ENCODE data around the gene CLN3.

CLN3 gene

DNA sequence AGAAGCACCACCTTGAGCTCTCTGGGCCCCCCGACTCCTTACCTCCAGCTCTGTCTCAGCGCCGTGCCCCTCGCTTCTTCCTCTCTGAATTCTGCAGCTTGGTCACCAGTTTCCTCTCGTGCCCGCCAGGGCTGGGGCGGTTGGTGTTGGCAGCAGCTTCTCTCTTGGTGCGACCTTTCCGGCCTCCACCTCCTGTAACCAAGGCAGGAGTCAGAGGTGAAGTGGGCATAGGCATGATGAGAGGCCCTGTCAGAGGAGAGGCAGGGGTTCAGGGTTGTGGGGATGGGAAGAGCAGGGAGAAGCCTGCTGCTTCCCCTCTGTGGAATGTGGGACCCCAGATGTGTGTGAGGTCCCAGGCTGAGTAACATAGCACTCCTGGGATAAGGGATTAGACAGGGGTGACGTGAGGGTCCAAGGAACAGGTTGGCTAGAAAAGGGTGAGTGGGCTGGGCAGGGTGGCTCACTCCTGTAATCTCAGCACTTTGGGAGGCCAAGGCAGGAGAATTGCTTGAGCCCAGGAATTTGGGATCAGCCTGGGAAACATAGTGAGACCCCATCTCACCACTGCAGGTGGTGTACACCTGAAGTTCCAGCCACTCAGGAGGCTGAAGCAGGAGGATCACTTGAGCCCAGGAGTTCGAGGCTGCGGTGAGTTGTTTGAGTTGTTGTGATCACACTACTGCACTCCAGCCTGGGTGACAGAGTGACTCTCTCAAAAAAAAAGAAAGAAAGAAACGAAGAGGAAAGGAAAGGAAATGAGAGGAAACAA lies 46.3 kb upstream of the CLN3 start:
- H3K18ac ChIP-seq (ENCODE audit: low read length): peak overlapping the region; percentile 19
- peaks cover 1% of the 10 kb centered on the region for H3K79me1 ChIP-seq (ENCODE audit: low read depth, low read length)
- H4K8ac ChIP-seq (ENCODE audit: low read depth, low read length): no peak overlapping the region
- H2BK5ac ChIP-seq (ENCODE audit: low read length): no peak overlapping the region
- no peak for DNase-seq (ENCODE audit: low spot score)
- H3K4me3 ChIP-seq (ENCODE audit: low read length in 2 of 2): no peak overlapping the region
- no peaks in the 10 kb centered on the region for H3K27me3 ChIP-seq (ENCODE audit: control insufficient read depth in 3 of 3, insufficient read depth in 3 of 3, low read depth in 1 of 3, low read length in 3 of 3)
- H3K9ac ChIP-seq (ENCODE audit: low read depth, low read length, poor library complexity): peak overlapping the region; percentile 4
- H3K4me2 ChIP-seq (ENCODE audit: insufficient read depth, low read length, poor library complexity, severe bottlenecking): no peak overlapping the region
- peak overlapping the region; percentile 81 for H2AFZ ChIP-seq (ENCODE audit: low read length)
- H2BK12ac ChIP-seq (ENCODE audit: low read length): no peak overlapping the region
- no peak overlapping the region for H2BK15ac ChIP-seq (ENCODE audit: low read length)
- peak overlapping the region; percentile 95 for H2AK5ac ChIP-seq (ENCODE audit: low read depth, low read length)
- H3K23ac ChIP-seq (ENCODE audit: low read depth, low read length, poor library complexity): no peak overlapping the region
- H3K4me1 ChIP-seq (ENCODE audit: control insufficient read depth in 2 of 2, insufficient read depth in 1 of 2, low read depth in 1 of 2, low read length in 2 of 2): peaks cover 0 to 4% of the 10 kb centered on the region in 2 donors
- no peak overlapping the region for H3K14ac ChIP-seq (ENCODE audit: low read length)
- H3K27ac ChIP-seq (replicated peaks; ENCODE audit: low read length): no peak overlapping the region
- no peak overlapping the region for H2BK120ac ChIP-seq (ENCODE audit: low read depth, low read length)
- no CpG with 5 or more reads among the region's 13 CpGs for WGBS, 2 donors (ENCODE audit: extremely low coverage in 2 of 2, insufficient read length in 2 of 2, insufficient replicate concordance in 1 of 2)
- no peak overlapping the region for H3K4ac ChIP-seq (ENCODE audit: low read length)
- H3K9me3 ChIP-seq (replicated peaks in 1 of 2; ENCODE audit: control insufficient read depth in 2 of 2, insufficient read depth in 1 of 2, low read depth in 1 of 2, low read length in 2 of 2): no peaks in the 10 kb centered on the region
- no peaks in the 10 kb centered on the region for H3K36me3 ChIP-seq (replicated peaks in 1 of 2; ENCODE audit: control insufficient read depth in 2 of 2, insufficient read depth in 2 of 2, low read length in 2 of 2)
- H4K91ac ChIP-seq (ENCODE audit: low read depth, low read length, poor library complexity): no peak overlapping the region

DNA sequence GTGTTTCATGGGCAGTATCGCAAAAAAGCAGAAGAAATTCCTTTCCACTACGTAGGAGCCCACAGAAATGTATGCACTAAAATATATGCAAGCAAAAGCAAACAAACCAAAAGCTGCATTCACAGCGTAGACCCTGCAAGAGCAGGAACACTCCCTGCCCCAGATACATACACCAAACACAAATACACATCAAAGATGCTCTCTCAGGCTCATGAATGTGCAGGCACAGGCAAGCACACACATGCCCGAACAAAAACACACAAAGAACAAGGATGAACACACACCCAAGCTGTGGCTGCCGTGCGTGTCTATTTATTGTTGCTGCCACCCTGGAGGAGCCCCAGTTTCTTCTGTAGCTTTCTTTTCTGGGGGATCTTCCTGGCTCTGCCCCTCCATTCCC lies 45.2 kb upstream of the CLN3 start:
- Histone ChIP-seq H2BK12ac (ENCODE audit: low read length) (no peak overlapping the region), H2AK5ac (ENCODE audit: low read depth, low read length) (no peak overlapping the region), H4K91ac (ENCODE audit: low read depth, low read length, poor library complexity) (no peak overlapping the region), H3K9ac (ENCODE audit: low read depth, low read length, poor library complexity) (no peak overlapping the region), H3K27ac (replicated peaks; ENCODE audit: low read length) (no peak overlapping the region), H3K9me3 (replicated peaks in 1 of 2; ENCODE audit: control insufficient read depth in 2 of 2, insufficient read depth in 1 of 2, low read depth in 1 of 2, low read length in 2 of 2) (no peaks in the 10 kb centered on the region), H2BK5ac (ENCODE audit: low read length) (no peak overlapping the region), H3K23ac (ENCODE audit: low read depth, low read length, poor library complexity) (no peak overlapping the region), H3K4me3 (ENCODE audit: low read length in 2 of 2) (peak overlapping the region in 1 of 2 donors; percentile 56), H2AFZ (ENCODE audit: low read length) (peak overlapping the region; percentile 86), H3K14ac (ENCODE audit: low read length) (no peak overlapping the region), H3K18ac (ENCODE audit: low read length) (no peak overlapping the region), H3K4me1 (ENCODE audit: control insufficient read depth in 2 of 2, insufficient read depth in 1 of 2, low read depth in 1 of 2, low read length in 2 of 2) (peaks cover 2 to 5% of the 10 kb centered on the region in 2 donors), H2BK15ac (ENCODE audit: low read length) (no peak overlapping the region), H3K79me1 (ENCODE audit: low read depth, low read length) (no peaks in the 10 kb centered on the region), H3K27me3 (ENCODE audit: control insufficient read depth in 3 of 3, insufficient read depth in 3 of 3, low read depth in 1 of 3, low read length in 3 of 3) (peaks cover 0 to 3% (median 0%) of the 10 kb centered on the region in 3 experiments), H4K8ac (ENCODE audit: low read depth, low read length) (no peak overlapping the region), H3K4me2 (ENCODE audit: insufficient read depth, low read length, poor library complexity, severe bottlenecking) (no peak overlapping the region), H3K4ac (ENCODE audit: low read length) (no peak overlapping the region), H2BK120ac (ENCODE audit: low read depth, low read length) (no peak overlapping the region), H3K36me3 (replicated peaks in 1 of 2; ENCODE audit: control insufficient read depth in 2 of 2, insufficient read depth in 2 of 2, low read length in 2 of 2) (no peaks in the 10 kb centered on the region)
- no peak for DNase-seq (ENCODE audit: low spot score)
- no CpG with 5 or more reads among the region's 6 CpGs for WGBS, 2 donors (ENCODE audit: extremely low coverage in 2 of 2, insufficient read length in 2 of 2, insufficient replicate concordance in 1 of 2)

DNA sequence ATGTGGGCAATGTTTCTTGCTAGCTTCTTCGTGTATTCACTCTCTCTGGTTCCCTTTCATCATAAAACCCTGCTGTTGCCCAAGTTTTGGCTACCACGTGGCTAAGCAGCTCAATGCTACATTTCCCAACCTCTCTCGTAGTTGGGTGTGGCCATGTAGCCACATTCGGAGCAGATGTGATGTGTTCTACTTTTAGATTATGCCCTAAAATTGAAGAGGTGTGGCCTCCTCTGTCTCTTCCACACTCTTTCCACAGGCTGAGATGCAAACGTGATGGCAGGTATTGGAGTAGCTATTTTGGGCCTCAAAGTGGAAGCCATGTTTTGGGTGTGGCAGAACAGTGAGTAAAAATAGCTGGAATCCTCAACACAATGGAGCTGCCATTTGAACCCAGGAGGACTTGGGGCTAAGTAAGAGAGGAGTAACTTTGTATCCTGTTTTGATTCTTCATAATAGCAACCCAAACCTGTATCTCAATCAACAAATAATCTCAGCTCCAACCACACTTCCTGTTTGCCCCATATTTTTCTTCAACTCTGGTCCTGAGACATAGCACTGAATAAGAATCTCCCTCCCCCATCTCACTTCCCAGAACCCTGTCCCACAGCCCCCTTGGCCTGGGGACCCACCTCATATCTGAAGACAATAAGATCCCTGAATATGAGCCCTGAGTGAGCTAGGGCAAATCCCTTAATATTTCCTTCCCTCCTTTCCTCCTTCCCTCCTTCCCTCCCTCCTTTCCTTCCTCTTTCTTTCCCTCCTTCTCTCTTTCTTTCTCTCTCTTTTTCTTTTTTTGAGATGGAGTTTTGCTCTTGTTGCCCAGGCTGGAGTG lies 42.9 kb upstream of the CLN3 start:
- Histone ChIP-seq H3K9me3 (replicated peaks in 1 of 2; ENCODE audit: control insufficient read depth in 2 of 2, insufficient read depth in 1 of 2, low read depth in 1 of 2, low read length in 2 of 2) (no peaks in the 10 kb centered on the region), H3K4me1 (ENCODE audit: control insufficient read depth in 2 of 2, insufficient read depth in 1 of 2, low read depth in 1 of 2, low read length in 2 of 2) (peaks cover 2 to 5% of the 10 kb centered on the region in 2 donors)

More for the DNA sequence above, 42.9 kb upstream of the CLN3 start:
- Histone ChIP-seq H3K4me2 (ENCODE audit: insufficient read depth, low read length, poor library complexity, severe bottlenecking) (no peak overlapping the region), H3K27ac (replicated peaks; ENCODE audit: low read length) (no peak overlapping the region), H3K18ac (ENCODE audit: low read length) (no peak overlapping the region), H2BK12ac (ENCODE audit: low read length) (no peak overlapping the region), H3K27me3 (ENCODE audit: control insufficient read depth in 3 of 3, insufficient read depth in 3 of 3, low read depth in 1 of 3, low read length in 3 of 3) (peaks cover 0 to 3% (median 0%) of the 10 kb centered on the region in 3 experiments), H4K91ac (ENCODE audit: low read depth, low read length, poor library complexity) (no peak overlapping the region), H3K23ac (ENCODE audit: low read depth, low read length, poor library complexity) (no peak overlapping the region), H3K9ac (ENCODE audit: low read depth, low read length, poor library complexity) (no peak overlapping the region), H3K4ac (ENCODE audit: low read length) (no peak overlapping the region), H2BK15ac (ENCODE audit: low read length) (no peak overlapping the region), H2AK5ac (ENCODE audit: low read depth, low read length) (no peak overlapping the region), H3K14ac (ENCODE audit: low read length) (no peak overlapping the region), H3K36me3 (replicated peaks in 1 of 2; ENCODE audit: control insufficient read depth in 2 of 2, insufficient read depth in 2 of 2, low read length in 2 of 2) (no peaks in the 10 kb centered on the region), H3K4me3 (ENCODE audit: low read length in 2 of 2) (no peak overlapping the region), H2AFZ (ENCODE audit: low read length) (no peak overlapping the region), H2BK120ac (ENCODE audit: low read depth, low read length) (no peak overlapping the region), H3K79me1 (ENCODE audit: low read depth, low read length) (no peaks in the 10 kb centered on the region), H2BK5ac (ENCODE audit: low read length) (no peak overlapping the region), H4K8ac (ENCODE audit: low read depth, low read length) (no peak overlapping the region)
- WGBS, 2 donors (ENCODE audit: extremely low coverage in 2 of 2, insufficient read length in 2 of 2, insufficient replicate concordance in 1 of 2): no CpG with 5 or more reads among the region's 5 CpGs
- no peak for DNase-seq (ENCODE audit: low spot score)

Measured in neuronal stem cell (in vitro differentiated cells).